ENCODE data around the gene SCRN2.

Gene SCRN2

GRCh38 chr17:47792979-47793378 lies 48.1 kb downstream of the SCRN2 start:
- no peak for DNase-seq (ENCODE audit: low read depth)
- TF ChIP-seq, protein P1, sequence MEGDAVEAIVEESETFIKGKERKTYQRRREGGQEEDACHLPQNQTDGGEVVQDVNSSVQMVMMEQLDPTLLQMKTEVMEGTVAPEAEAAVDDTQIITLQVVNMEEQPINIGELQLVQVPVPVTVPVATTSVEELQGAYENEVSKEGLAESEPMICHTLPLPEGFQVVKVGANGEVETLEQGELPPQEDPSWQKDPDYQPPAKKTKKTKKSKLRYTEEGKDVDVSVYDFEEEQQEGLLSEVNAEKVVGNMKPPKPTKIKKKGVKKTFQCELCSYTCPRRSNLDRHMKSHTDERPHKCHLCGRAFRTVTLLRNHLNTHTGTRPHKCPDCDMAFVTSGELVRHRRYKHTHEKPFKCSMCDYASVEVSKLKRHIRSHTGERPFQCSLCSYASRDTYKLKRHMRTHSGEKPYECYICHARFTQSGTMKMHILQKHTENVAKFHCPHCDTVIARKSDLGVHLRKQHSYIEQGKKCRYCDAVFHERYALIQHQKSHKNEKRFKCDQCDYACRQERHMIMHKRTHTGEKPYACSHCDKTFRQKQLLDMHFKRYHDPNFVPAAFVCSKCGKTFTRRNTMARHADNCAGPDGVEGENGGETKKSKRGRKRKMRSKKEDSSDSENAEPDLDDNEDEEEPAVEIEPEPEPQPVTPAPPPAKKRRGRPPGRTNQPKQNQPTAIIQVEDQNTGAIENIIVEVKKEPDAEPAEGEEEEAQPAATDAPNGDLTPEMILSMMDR (IDR thresholded peaks at IDR 0.05; ENCODE audit: low read length, missing control alignments), result no peak
- no peak overlapping the region for H3K4me3 ChIP-seq (replicated peaks; ENCODE audit: low read depth, low read length)

DNA sequence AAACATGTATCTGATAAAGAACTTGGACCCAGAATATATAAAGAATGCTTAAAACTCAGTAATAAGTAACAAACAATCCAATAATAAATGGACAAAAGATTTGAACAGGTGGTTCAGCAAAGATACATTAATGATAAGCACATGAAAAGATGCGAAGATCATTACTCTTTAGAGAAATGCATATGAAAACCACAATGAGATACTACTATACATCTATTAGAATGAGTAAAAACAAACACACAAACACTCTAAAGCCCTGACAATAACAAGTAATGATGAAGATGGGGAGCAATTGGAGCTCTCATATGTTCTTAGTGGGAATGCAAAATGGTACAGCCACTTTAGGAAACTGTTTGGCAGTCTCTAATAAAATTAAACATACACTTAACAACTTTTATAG lies 48.6 kb downstream of the SCRN2 start:
- H3K4me3 ChIP-seq (replicated peaks; ENCODE audit: low read depth, low read length), result no peak overlapping the region
- TF ChIP-seq, protein P1 (IDR thresholded peaks at IDR 0.05; ENCODE audit: low read length, missing control alignments), result no peak
- no peak for DNase-seq (ENCODE audit: low read depth)

DNA sequence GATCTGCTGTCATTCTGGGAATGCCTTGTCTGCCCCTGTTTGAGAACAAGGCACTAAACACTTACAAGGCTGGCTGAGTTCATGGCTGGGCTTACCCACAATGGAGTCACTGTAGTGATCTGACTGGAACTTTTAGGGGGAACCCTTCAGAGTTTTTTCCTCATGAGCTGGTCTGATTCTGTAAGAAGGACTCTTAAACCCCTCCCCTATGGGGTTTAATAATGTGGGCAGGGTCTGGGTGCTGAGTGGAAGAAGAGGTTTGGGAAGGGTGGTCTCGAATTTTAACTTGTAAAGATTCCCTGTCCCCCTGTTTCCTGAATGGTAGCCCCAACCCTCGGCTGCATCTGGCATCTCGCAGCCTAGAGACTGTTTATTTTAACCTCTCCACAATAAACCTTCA lies 50.0 kb downstream of the SCRN2 start:
- TF ChIP-seq, protein P1 (IDR thresholded peaks at IDR 0.05; ENCODE audit: low read length, missing control alignments), result no peak
- no peak for DNase-seq (ENCODE audit: low read depth)

GRCh38 chr17:47789611-47790561 lies 51.2 kb downstream of the SCRN2 start:
- peak overlapping the region; percentile 32 for H3K4me3 ChIP-seq (replicated peaks; ENCODE audit: low read depth, low read length)
- TF ChIP-seq, protein P1 (IDR thresholded peaks at IDR 0.05; ENCODE audit: low read length, missing control alignments), result peak; percentile 37
- peak; percentile 54 for DNase-seq (ENCODE audit: low read depth)

More for the DNA sequence above, 50.0 kb downstream of the SCRN2 start:
- H3K4me3 ChIP-seq (replicated peaks; ENCODE audit: low read depth, low read length), result no peak overlapping the region

All from fibroblast of pulmonary artery (primary cell).